ENCODE data around the gene TMCO2. TPM values are rescaled to one million over a fixed set of nuclear protein-coding genes. Genes with fewer than 3 reads are reported as not detected.
"Not testable (repeated sequence)": the region's sequence is repeated elsewhere in the genome, so short reads cannot be mapped to it uniquely, and the experiment has no call there.

Gene TMCO2
- total RNA-seq, result not detected in 3 replicates
- long read RNA-seq, result 0 reads

DNA sequence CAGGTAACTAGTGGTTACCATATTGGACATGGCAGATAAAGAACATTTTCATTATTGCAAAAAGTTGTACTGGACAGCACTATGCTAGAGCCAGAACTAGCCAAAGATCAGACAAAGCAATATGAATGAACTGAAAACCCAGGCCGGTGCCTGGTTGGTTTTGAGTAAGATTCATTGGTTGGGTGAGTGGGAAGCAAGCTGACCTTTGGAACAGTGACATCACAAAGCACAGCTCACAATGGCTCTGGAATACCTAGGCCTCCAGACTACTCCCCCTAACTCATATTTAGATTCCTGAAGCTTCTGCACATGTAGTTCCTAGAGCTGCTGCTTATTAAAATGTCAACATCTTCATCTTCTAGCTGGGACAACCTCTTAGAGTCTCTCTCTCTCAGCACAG is at the start of gene TMCO2:
TMCO2 (plus strand) TSS at position 283 of the 400 bp plus-strand sequence; CDS start at position 340, 57 bp downstream.
- Mint-ChIP-seq H3K36me3 (ENCODE audit: low read depth) (no peaks in the 10 kb centered on the region), H3K9me3 (ENCODE audit: low read depth) (no peaks in the 10 kb centered on the region), H3K27ac (ENCODE audit: unreplicated experiment) (no peak within 1 kb of the TSS), H3K4me1 (ENCODE audit: low read depth) (peaks cover 15% of the 10 kb centered on the region), H3K27me3 (ENCODE audit: low read depth) (no peaks in the 10 kb centered on the region), H3K4me3 (ENCODE audit: unreplicated experiment) (no peak within 1 kb of the TSS)
- TF ChIP-seq, protein P1, sequence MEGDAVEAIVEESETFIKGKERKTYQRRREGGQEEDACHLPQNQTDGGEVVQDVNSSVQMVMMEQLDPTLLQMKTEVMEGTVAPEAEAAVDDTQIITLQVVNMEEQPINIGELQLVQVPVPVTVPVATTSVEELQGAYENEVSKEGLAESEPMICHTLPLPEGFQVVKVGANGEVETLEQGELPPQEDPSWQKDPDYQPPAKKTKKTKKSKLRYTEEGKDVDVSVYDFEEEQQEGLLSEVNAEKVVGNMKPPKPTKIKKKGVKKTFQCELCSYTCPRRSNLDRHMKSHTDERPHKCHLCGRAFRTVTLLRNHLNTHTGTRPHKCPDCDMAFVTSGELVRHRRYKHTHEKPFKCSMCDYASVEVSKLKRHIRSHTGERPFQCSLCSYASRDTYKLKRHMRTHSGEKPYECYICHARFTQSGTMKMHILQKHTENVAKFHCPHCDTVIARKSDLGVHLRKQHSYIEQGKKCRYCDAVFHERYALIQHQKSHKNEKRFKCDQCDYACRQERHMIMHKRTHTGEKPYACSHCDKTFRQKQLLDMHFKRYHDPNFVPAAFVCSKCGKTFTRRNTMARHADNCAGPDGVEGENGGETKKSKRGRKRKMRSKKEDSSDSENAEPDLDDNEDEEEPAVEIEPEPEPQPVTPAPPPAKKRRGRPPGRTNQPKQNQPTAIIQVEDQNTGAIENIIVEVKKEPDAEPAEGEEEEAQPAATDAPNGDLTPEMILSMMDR (IDR thresholded peaks at IDR 0.05), result no peak
- no peak for DNase-seq (ENCODE audit: low spot score)

DNA sequence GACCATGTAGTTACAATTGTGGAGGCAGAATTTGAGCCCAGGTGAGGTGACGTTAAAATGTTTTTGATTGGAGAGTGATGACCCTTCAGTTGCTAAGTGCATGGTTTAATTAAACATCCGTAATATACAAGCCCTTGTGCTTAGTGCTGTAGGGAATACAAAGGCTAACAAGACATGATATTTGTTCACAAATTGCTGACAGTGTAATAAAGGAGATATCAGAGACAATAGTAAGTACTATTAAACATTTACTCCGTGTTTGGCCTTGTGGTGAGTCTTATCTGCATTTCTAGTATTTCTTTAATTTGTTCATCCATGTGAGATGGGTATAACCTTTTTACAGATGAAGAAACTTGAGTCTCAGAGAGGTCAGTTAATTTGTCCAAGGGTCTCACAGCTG is 48.6 kb upstream of the TMCO2 start:
- Mint-ChIP-seq H3K9me3 (ENCODE audit: low read depth) (no peaks in the 10 kb centered on the region), H3K4me3 (ENCODE audit: unreplicated experiment) (no peak overlapping the region), H3K4me1 (ENCODE audit: low read depth) (peaks cover 9% of the 10 kb centered on the region), H3K36me3 (ENCODE audit: low read depth) (peaks cover 10% of the 10 kb centered on the region), H3K27ac (ENCODE audit: unreplicated experiment) (no peak overlapping the region), H3K27me3 (ENCODE audit: low read depth) (no peaks in the 10 kb centered on the region)
- TF ChIP-seq, protein P1 (IDR thresholded peaks at IDR 0.05), result no peak
- no peak for DNase-seq (ENCODE audit: low spot score)

DNA sequence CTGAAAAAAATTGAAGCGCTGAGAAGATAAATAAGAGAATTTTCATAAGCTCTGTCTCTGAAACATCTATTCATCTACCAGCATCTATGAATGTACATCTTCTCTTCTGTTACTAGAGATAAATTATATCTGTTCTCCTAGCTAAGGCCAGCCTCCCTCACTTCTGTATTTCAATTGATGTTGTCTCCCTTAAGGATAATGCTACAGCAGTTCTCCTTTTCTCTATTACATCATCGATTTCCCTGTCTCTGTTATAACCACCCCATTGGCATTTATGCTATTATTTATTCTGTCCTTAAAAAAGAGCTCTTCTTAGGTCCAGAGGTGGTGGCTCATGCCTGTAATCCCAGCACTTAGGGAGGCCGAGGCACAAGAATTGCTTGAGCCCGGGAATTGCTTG is 42.9 kb upstream of the TMCO2 start:
- Mint-ChIP-seq H3K27me3 (ENCODE audit: low read depth) (no peaks in the 10 kb centered on the region), H3K27ac (ENCODE audit: unreplicated experiment) (no peak overlapping the region), H3K4me3 (ENCODE audit: unreplicated experiment) (no peak overlapping the region), H3K4me1 (ENCODE audit: low read depth) (peaks cover 7% of the 10 kb centered on the region), H3K9me3 (ENCODE audit: low read depth) (no peaks in the 10 kb centered on the region), H3K36me3 (ENCODE audit: low read depth) (peaks cover 6% of the 10 kb centered on the region)
- TF ChIP-seq, protein P1 (IDR thresholded peaks at IDR 0.05), result no peak
- no peak for DNase-seq (ENCODE audit: low spot score)

DNA sequence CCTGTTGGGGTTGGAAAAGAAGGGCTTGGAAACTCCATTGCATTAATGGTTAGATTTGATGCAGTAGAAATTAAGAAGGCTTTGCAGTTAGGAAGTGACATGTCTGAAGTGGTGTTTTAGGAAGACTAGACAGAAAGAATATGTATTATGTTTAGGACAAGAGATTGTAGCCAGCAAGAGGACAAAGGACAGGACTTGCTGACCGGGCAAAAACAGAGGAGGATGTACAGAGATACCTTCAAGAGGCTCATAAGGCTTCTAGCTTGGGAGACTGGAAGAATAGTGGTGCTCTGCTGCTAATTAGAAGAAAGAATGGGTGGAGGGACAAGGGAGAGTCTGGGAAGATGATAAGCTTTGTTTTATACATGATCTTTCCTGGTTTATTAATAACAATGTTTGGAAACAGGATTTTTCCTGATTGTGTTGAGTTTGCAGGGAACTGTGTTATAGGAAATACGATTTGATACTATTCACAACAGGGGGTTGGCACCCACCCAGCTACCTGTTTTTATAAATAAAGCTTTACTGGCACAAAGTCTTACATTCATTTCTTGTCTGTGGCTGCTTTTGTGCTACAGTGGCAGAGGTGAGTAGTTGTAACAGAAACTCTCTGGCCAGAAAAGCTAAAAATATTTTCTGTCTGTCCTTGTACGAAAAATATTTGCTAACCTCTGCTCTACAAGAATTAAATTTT is 37.1 kb upstream of the TMCO2 start:
- no peak overlapping the region for H3K4me3 Mint-ChIP-seq (ENCODE audit: unreplicated experiment)
- DNase-seq (ENCODE audit: low spot score), result no peak
- no peaks in the 10 kb centered on the region for H3K9me3 Mint-ChIP-seq (ENCODE audit: low read depth)
- H3K4me1 Mint-ChIP-seq (ENCODE audit: low read depth), result peaks cover 11% of the 10 kb centered on the region
- no peak overlapping the region for H3K27ac Mint-ChIP-seq (ENCODE audit: unreplicated experiment)
- peaks cover 15% of the 10 kb centered on the region for H3K36me3 Mint-ChIP-seq (ENCODE audit: low read depth)
- no peaks in the 10 kb centered on the region for H3K27me3 Mint-ChIP-seq (ENCODE audit: low read depth)
- TF ChIP-seq, protein P1 (IDR thresholded peaks at IDR 0.05), result no peak

DNA sequence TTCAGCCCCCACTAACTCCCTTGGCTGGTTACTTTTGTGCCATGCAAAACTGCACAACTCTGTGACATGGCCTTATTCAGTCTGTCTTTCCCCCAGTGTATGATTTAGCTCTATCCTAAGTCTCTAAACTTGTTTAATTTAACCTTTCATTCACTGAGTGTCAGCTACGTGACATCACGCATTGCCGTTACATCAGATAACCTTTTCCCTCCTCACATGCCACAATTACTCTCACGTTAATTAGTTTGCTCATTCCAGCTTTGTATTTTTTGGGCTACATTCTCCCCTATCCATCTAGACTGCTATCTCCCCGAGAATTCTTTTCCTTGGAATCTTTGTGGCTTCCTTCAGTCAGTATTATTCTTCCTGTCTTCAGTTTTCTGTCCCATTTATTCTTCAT is 29.4 kb upstream of the TMCO2 start:
- H3K4me1 Mint-ChIP-seq (ENCODE audit: low read depth), result no peaks in the 10 kb centered on the region
- H3K27me3 Mint-ChIP-seq (ENCODE audit: low read depth), result no peaks in the 10 kb centered on the region
- TF ChIP-seq, protein P1 (IDR thresholded peaks at IDR 0.05), result no peak
- H3K27ac Mint-ChIP-seq (ENCODE audit: unreplicated experiment), result no peak overlapping the region
- no peak for DNase-seq (ENCODE audit: low spot score)
- H3K4me3 Mint-ChIP-seq (ENCODE audit: unreplicated experiment), result no peak overlapping the region
- peaks cover 4% of the 10 kb centered on the region for H3K36me3 Mint-ChIP-seq (ENCODE audit: low read depth)
- no peaks in the 10 kb centered on the region for H3K9me3 Mint-ChIP-seq (ENCODE audit: low read depth)

DNA sequence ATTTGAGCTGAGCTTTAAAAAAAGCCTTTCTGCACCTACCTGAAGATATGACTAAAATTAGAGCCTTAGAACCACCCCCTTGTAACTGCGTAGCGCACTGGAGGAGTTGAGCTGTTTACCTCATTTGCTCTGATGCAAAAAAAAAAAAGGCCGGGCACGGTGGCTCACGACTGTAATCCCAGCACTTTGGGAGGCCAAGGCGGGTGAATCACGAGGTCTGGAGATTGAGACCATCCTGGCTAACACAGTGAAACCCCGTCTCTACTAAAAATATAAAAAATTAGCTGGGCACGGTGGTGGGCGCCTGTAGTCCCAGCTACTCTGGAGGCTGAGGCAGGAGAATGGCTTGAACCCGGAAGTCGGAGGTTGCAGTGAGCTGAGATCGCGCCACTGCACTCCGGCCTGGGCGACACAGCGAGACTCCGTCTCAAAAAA is 26.2 kb upstream of the TMCO2 start:
- H3K36me3 Mint-ChIP-seq (ENCODE audit: low read depth); H3K4me3 Mint-ChIP-seq (ENCODE audit: unreplicated experiment); H3K27ac Mint-ChIP-seq (ENCODE audit: unreplicated experiment); DNase-seq (ENCODE audit: low spot score); H3K27me3 Mint-ChIP-seq (ENCODE audit: low read depth); H3K9me3 Mint-ChIP-seq (ENCODE audit: low read depth); H3K4me1 Mint-ChIP-seq (ENCODE audit: low read depth): not testable (repeated sequence)
